ENCODE data around the gene CNKSR3. TPM values are rescaled to one million over a fixed set of nuclear protein-coding genes. Genes with fewer than 3 reads are reported as not detected.

CNKSR3 gene
- polyA plus RNA-seq, 1 donor: 16.7 TPM

DNA sequence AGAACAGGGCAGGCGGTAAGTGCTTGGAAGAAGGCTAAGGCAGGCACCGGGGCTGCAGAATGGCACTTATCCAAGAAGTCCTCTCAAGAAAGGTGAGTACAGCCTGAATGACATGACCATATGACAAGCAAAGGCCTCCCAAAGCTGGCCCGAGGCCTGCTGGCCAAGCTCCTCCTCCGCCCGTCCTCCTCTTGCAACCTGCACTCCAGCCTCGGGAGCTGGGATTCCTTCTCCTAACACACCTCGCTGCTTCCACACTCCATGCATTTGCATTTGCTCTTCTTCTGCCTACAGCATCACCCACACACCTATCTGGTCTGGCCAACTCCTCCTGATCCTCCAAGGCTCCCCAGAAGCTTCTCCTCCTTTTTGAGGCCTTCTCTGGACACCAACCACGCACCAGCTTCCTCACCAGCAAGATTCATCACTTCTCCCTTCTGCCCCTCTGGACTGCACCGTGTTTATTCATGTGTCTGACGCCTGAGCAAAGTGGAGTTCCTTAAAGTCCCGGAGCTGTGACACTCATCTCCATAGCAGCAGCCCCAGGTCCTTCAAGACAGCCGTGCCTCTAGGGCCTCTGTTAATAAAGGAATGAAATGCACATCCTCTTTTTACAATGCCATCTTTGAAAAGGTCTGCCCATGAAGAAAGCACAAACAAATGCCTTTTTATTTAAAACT is 32.3 kb downstream of the CNKSR3 start:
- DNase-seq: no peak

DNA sequence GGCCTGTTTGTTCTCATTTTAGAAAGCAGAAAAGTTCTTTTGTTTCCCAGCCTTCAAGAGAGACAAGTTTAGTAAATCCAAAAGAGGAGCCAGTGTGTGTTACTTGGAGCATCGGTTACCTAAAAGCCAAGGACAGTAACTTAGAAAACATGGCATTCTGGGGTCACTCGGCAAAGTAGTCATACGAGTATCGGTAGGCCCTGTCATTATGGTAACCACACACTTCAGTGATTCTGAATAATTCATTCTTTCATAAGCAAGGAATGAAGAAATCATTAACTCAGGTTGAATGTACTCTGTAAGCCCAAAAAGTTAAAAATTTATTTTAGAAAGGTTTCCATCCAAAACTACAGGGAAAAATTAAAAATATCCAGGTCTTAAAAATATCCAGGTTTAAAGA is 34.0 kb downstream of the CNKSR3 start:
- DNase-seq: no peak

DNA sequence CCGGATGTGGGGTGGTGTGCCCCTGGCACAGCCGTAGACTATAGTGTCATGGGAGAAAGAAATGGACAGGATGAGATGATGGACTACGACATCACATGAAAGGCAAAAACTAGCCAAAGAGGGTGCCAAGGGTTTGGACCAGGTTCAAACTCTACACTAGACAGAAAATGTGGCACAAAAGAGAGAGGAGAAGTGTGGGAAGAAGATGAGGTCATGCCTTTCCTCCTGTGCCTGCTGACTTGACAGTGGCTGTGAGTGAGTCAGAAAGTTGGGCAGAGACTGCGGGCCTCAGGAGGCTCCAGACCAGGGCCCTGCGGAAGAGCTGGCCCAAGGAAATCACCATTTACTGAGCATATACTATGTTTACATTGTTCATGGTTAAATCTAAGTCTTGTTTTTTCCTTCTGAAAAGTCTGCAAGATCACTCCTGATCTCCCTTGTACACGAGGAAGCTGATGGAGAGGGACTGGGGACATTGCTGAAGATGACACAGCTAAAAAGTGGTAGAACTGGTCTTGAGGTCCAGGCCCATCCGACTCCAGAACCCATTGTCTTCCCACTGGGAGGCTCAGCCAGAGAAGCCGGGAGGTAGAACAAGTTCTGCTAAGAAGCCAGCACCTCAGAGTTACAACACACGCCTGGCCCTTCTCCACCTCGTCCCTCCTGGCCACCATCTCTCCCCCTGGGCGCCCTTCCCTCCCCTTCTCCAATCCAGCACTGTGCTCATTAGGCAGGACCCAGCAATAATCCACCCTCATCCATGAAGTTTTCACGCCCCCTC is 35.6 kb downstream of the CNKSR3 start:
- DNase-seq: no peak

DNA sequence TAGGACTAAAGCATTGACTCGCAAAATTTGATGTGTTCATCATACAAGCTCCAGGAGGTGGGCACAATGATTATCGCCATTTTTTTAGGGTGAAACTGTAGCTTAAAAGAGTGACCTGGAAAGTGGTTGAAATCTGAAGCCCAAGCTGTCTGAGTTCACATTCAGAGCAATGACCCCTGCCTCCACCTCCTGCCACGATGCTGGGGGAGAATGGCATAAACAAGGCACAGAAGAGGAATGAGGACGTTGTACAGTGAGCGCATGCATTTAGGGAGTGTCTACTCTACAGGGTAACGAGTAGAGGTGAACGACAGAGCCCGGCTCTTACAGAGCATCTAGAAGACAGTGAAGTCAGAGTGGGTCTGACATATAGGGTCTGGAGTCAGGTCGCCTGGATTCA is 37.2 kb downstream of the CNKSR3 start:
- no peak for DNase-seq

DNA sequence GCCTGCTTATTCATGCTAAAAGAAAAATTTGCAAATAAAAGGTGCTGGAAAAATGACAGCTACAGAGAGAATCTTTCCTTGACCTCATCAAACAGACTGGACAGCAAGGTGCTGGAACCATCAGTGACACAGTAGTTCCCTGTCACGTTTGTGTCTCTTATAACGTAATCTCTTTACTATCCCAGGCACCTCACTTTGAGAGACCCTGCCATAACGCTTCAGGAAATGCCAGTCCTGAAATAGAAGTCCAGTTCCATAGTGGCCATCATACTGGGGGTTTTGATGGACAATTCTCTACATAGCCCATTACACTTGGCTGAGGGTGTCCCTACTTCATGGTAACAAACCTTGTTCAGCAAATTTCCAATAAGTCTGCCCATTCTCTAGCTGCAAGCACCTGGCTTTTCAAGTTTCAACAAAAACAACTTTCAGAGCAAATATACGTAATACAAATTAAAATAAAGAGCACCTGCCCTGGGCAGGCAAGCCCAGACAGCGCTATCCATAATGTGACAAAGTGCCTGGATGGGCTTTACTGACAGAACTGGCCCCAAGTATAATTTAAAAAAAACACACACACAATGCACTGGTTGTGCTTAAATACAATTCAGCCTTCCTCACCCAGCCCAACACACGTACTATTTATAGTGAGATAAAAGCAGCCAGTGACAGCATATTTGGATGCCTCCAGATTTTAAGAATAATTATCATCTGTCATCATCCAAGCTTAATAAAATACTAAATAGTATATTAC is 38.7 kb downstream of the CNKSR3 start:
- DNase-seq: no peak

DNA sequence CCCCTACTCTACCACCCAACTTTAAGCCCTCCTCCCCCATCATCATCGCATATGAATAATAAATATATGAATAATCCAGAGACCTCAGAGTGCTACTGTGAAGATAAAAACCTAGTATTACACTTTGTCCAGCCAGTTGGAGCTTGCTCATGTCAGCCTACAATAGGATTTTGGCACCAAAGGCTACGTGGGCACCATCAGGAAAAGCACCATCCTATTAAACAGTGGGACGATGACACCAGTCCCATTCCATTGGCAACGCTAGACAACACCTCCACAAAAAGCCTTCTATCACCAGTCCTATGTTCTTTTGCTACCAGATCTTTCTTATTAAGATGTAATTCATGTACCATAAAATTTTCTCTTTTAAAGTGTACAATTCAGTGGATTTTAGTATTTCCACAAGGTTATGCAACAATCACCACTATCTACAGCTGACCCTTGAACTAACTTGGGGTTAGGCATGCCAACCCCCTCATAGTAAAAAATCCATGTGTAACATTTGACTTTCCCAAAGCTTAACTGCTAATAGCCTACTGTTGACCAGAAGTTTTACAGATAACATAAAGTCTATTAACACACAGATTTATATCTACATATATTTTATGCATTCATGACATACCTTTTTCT is 41.1 kb downstream of the CNKSR3 start:
- DNase-seq: no peak

DNA sequence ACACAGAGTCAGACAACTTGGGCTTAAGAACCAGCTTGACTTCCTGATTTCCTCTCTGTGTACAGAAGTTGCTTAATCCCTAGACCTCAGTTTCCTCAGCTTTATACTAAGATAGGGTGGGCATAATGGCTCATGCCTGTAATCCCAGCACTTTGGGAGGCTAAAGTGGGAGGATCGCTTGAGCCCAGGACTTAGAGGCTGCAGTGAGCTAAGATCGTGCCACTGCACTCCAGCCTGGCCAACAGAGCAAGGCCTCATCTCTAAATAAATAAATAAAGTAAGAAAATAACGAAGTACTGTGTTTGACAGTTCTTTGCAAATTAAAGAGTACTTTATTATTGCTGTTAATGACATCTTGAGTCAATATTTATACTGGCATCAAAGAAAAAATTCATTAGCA is 41.7 kb downstream of the CNKSR3 start:
- DNase-seq: no peak

DNA sequence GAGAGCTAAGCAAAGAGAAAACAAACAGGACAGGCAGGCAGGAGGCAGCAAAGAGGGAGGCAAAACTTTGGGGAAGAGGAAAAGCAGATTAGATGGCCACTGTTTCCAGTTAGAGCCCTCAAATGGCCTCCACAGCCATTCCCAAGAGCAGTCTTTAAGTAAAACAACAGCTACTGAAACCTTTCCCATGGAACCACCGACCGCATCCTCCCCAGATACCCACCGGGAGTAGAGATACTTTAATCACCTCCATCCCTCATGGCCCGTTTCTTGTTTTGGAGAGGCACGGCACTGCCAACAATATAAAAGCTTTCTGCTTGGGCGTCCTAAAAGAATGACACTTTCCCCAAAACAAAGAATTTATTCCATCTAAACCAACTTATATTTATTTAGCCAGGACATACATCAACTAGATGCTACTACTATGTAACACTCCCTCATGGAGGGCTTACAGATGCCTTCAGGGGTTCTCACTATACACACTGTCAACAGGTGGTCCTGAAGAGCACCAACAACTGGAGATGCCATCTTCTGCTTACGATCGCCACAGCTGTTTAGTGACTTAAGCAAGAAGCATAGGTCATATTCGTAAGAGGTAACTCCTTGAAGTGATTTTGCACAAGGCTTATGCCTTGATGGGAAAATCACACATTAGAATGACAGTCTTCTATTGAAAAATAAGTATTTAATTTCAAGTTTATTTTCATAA is 43.4 kb downstream of the CNKSR3 start:
- DNase-seq: no peak

DNA sequence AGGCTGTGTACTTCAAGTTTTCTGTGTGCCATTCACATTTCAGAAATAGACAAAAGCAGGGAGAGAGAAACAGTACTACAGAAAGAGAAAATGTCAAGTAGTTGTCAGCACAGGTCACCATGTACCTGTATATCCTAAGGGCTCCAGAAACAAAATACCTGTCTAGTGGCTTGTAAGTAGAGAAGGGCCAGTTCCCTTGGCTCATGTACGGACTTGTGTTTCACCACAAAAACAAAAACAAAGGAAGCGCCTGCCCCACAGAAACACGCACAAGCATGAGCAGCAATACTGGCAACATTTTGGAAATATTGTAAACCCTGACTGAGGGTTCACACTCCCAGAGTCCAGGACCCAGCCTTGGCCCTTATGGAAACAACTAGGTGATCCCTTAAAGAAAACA is 44.3 kb downstream of the CNKSR3 start:
- DNase-seq: no peak

DNA sequence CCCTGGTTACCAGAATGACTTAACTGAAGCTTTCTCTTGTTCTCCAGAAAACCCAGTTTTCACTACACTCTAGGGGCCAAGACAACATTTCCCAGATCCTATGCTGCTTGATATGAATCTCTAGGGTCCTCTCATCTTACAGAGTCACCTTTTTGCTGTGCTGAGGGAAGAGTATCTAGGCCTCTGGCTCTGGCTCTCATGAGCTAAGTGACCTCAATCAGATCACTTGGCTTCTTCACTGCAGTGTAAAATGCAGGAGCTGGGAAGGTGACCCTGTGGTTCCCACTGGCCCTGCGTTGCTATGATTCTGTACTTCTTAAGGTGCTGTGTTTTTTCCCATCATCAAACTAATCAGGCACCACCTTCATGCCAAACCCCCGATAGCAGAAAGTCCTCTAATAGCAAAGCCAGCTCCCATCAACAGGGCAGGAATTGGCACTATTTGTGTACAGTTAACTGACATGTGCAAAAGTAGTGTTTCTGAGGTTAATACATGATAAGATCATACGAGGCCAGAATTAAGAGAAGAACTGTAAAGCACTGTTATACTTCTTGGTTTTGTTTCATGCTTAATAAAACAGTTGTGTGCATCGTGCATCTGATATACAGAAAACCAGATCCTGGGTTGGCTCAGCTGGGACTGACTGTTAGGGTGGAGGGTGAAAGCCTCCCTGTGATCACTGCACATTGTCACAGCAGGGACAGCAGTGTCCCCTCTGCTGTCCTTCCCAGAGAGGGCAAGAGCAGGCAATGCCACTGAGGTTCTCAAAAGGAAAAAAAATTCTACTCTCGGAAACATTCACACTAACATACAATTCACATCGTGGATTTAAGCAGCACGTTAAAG is 46.7 kb downstream of the CNKSR3 start:
- DNase-seq: no peak

DNA sequence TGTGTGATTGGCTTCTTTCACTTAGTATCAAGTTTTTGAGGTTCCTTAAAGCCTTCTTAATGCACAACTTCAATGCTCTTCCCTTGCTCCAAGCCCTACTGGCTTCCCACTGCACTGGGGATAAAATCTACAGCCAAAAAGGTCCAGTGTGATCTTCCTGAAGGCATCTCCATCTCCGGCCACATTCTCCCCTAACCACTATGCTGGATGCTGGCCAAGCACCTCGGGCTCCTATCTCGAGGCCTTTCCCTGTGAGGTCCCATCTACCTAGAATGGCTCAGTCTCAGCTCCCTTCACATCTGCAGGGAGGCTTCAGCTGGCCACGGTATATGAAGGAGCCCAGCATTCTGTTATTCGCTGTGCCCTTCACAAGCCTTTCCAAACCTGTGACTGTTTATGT is 48.1 kb downstream of the CNKSR3 start:
- no peak for DNase-seq

DNA sequence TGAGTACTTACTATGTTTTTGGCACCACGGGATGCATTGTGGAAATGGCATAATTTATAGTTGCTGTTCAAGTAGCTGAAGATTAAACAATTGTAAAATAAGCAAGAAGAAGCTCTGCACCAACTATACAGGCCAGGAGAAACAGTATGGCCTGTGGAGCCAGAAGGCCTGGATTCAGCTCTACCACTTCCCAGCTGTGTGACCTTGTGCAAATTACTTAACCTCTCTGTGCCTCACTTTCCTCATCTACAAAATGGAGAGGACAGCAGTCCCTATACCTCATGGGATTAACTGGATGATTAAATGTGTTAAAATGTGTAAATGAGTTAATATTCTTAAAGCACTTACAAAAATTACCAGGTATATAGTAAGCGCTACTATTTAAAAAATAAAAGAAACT is 49.1 kb downstream of the CNKSR3 start:
- DNase-seq: no peak

DNA sequence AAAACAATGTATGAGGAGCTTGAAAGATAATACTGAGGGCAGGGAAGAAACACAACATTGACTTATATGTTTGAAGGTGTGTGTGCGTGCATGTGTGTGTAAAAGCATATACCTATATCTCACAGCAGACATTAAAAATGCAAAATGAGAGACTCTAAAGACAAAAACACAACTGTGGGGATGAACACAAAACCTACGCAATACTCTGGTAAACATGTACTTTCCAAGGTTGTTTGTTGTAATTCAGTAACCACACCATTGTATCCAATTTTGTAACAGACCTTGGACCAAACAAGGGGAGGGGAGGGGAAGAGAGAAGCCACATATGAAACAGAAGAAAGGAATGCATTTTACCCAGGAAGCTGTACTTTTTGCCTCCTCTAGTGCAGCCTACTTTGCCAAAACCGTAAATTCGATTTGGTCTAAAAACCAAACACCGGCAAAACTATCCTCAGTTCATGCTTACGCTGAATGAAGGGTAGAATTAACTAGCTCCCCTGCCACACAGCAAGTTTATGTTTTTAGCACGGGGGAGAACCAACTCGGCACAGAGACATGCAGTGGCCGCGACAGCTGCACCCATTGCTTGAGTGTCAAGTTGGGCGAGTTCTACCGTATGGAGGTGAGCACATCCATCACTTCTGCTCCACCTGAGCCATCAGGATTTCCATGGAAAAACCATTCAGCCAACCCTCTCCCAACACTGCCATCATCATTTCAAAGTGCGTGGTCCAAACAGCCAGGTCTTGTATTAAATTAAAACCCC is 50.0 kb downstream of the CNKSR3 start:
- DNase-seq: no peak

DNA sequence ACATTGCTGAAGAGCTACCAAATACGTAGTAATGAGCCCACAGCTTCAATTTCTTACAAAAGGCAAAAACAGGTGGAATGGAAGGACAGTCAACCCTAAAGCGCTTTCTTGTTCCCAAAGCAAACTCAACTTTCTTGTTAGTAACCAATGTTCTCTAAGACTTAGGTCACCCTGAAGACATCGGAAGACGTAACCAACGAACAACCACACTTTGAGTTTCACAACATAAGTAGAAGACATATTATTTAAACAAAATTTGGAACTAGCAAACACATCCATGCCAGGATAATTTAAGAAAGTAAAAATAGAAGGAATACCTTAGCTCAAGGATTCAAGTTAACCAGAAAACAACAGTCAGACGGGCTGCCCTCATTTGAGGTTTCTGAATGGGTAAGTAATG is 51.0 kb downstream of the CNKSR3 start:
- DNase-seq: no peak

DNA sequence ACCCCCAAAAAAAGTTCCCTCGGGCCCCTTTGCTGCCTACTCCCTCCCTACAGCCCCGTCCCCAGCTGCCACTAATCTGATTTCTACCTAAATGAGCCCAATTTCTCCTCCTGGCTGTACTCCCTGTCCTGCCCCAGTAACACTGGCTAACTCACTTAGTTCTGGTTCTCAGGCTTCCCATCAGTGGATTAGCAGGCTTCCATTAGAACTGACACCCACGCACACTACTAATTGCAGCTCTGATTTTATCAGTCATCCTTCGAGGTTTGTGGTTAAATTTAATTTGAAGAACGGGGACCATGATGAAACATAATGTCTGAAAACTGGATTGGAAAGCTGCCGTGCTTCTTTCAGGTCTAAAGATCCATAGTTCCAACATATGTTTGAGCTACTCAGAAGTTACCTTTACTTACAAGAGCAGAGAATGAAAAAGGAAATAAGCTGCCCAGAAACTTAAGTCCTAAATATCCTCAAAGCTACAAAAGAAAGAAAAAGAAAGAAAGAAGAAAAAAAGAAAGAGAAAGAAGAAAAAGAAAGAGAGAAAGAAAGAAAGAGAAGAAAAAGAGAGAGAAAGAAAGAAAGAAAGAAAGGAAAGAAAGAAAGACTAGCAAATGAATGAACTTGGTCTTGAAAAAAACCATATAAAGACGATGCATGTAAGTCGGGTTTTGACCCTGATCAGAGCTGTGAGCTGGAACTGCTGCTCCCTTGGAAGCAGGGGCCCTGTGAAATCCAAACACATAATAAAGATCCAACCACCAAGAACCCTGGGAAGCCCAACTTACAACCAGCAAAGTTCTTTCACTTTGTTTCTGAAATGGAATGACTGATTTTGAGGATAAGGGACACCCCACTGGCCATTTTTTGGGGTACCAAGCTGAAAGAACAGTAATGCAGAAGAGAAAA is 51.7 kb downstream of the CNKSR3 start:
- no peak for DNase-seq

DNA sequence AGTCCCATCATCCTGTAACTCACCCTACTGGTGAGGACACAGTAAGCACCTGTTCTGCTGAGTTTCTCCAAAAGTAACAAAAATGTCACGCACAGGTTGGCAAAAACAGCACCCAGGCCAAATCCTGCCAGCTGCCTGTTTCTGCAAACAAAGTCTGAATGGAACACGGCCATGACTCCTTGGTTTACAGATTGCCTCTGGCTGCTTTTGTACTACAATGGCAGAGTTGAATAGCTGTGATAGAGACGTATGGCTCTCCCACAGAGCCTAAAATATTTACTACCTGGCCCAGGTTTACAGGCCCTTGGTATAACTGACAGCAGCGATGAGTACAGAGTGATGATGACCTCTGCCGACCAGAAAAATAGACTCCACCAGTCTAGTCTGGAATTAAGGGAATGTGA is 52.6 kb downstream of the CNKSR3 start:
- no peak for DNase-seq

DNA sequence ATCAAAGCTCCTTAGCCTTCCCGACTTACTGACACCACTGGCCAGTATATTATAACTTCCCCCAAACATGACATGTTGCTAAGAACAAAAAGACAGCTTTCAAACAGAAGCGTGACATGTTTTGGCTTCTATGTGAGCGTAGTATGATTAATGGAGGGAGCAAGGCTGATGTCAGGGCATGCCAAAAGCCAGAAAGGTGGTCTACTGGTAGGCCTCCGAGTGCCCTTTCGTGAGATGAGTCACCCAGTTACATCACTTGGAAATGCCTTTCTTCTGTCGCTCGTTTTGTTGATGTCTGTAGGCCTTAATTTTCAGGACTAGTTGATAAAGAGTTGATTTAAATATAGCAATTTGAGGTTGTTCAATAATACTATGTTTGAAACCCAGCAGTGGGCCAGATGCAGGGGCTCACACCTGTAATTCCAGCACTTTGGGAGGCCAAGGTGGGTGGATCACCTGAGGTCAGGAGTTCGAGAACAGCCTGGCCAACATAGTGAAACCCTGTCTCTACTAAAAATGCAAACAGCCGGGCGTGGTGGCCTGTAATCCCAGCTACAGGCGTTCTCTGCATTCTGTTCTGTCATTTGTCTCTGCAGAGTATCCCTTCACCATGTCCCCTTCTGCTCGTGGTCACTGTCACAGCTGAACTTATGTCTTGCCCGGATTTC is 53.3 kb downstream of the CNKSR3 start:
- DNase-seq: no peak

DNA sequence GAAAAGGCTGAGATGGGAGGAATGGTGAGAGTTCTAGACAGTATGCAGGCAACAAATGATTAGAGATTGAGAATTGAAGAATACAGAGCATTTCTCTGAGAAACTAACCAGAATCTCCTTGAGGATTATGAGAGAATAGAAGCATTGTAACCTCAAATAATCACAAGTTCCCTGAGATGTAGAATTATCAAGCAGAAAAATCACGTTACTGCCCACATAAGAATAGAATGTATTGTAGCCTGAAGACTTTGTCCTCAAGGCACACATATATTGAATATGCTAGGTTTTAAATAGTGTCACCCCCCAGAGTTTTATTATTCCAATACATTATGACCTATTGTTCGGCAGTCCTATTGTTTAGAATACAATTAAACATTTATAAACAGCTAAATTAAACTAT is 57.2 kb downstream of the CNKSR3 start:
- no peak for DNase-seq

DNA sequence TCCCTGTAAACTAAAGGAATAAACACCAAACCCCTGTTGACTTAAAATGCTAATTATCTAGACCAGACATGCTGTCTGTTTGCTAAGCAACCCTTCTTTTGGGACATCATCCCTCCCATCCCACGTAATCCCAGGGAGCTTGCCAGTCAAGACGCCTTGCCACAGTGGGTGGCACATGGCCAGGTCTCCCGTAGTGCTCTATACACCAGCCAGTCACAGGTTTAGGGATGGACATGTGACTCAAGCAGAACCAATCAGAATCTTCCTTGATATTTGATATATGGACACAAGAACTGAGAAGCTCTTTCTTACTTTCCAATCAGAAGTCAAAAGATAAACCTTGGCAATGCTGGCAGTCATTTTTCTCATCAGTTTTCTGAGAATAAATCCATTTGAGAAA is 60.0 kb downstream of the CNKSR3 start:
- no peak for DNase-seq
